Measurements from ENCODE around the gene VPS16. TPM values are rescaled to one million over a fixed set of nuclear protein-coding genes. Genes with fewer than 3 reads are reported as not detected.
A peak's percentile ranks its signal among the peaks of the same experiment; 100 is the strongest.

Gene VPS16
- total and polyA plus RNA-seq, 2 of the 8 experiments (the other 6 are each of a cell fraction or from before 2014, with no cell fraction given): 23.8 to 25.9 TPM

DNA sequence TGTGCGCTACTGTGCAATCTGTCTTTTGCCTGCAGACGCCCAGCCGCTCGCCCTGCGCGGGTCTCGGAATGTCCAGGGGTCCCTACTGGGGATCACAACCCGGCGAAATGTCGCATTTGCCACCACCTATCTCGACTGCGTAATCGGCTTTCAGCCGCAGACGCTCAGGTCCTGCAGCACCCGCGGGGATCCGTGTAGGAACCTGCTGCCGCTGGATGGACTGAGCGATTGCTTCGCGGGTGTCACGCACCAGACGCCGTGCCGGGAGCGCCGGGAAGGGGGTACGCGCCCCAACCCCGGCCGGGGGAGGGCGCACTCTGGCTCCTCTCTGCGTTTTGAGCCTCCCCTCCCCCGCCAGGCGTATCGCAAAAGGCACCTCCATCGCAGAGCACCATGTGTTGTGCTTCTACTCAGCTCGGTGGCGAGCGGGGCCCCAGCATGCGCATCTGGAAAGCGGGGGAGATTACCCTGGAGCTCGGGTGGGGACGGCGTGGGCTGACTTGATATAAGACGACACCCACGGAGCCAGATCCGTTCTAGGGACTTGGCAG lies 32.0 kb downstream of the VPS16 start (continued):
- no peak for TF ChIP-seq GABPA (IDR thresholded peaks at IDR 0.05; ENCODE audit: borderline replicate concordance, insufficient read depth, low read length)
- no peak for TF ChIP-seq POU5F1 (IDR thresholded peaks at IDR 0.05; ENCODE audit: low read depth, low read length)
- TF ChIP-seq, protein P1, sequence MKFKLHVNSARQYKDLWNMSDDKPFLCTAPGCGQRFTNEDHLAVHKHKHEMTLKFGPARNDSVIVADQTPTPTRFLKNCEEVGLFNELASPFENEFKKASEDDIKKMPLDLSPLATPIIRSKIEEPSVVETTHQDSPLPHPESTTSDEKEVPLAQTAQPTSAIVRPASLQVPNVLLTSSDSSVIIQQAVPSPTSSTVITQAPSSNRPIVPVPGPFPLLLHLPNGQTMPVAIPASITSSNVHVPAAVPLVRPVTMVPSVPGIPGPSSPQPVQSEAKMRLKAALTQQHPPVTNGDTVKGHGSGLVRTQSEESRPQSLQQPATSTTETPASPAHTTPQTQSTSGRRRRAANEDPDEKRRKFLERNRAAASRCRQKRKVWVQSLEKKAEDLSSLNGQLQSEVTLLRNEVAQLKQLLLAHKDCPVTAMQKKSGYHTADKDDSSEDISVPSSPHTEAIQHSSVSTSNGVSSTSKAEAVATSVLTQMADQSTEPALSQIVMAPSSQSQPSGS (IDR thresholded peaks at IDR 0.05; ENCODE audit: low read length): no peak; the same call in 1 of the 2 replicates
- TF ChIP-seq JUN (IDR thresholded peaks at IDR 0.05; ENCODE audit: low read depth, low read length): no peak
- TF ChIP-seq RFX5 (IDR thresholded peaks at IDR 0.05; ENCODE audit: borderline replicate concordance, low read depth, low read length): no peak
- TF ChIP-seq SP1 (IDR thresholded peaks at IDR 0.05; ENCODE audit: low read depth, low read length): no peak
- no peak for TF ChIP-seq TCF12 (IDR thresholded peaks at IDR 0.05; ENCODE audit: low read depth, low read length)
- TF ChIP-seq RBBP5 (IDR thresholded peaks at IDR 0.05; ENCODE audit: borderline replicate concordance, low read depth, low read length): 0 out of 2 replicates have a peak, but pooled peaks have one; percentile 6
- TF ChIP-seq, protein P2, sequence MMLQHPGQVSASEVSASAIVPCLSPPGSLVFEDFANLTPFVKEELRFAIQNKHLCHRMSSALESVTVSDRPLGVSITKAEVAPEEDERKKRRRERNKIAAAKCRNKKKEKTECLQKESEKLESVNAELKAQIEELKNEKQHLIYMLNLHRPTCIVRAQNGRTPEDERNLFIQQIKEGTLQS (IDR thresholded peaks at IDR 0.05; ENCODE audit: insufficient read depth, low read depth, low read length): no peak
- TF ChIP-seq CREB1 (IDR thresholded peaks at IDR 0.05): peak; percentile 33; the same call in 1 of the 2 replicates
- TF ChIP-seq CHD2 (IDR thresholded peaks at IDR 0.05; ENCODE audit: low read length): peak; percentile 23; the same call in 1 of the 2 replicates
- TF ChIP-seq EGR1 (IDR thresholded peaks at IDR 0.05; ENCODE audit: borderline replicate concordance, low read depth, low read length): no peak
- TF ChIP-seq MAFK (IDR thresholded peaks at IDR 0.05; ENCODE audit: low read depth, low read length): no peak
- no peak for TF ChIP-seq CBX8 (IDR thresholded peaks at IDR 0.05; ENCODE audit: borderline replicate concordance, low read depth, low read length)
- TF ChIP-seq CHD1 (IDR thresholded peaks at IDR 0.05; ENCODE audit: low read depth, low read length): no peak
- TF ChIP-seq SP4 (IDR thresholded peaks at IDR 0.05; ENCODE audit: low read length): peak; percentile 61; the same call in 1 of the 2 replicates
- TF ChIP-seq POLR2A (IDR thresholded peaks at IDR 0.05; ENCODE audit: control extremely low read depth in 1 of 2, low read depth in 2 of 2, low read length in 2 of 2): no peak; a peak in 1 of 3 replicates
- TF ChIP-seq KDM5A (IDR thresholded peaks at IDR 0.05; ENCODE audit: low read length): no peak
- TF ChIP-seq HDAC2 (IDR thresholded peaks at IDR 0.05; ENCODE audit: borderline replicate concordance in 1 of 2, low read depth in 2 of 2, low read length in 2 of 2): 0 out of 4 replicates have a peak, but pooled peaks have one; percentile 8 to 23
- peak; percentile 76 for TF ChIP-seq MAX (IDR thresholded peaks at IDR 0.05)
- no peak for TF ChIP-seq SIRT6 (IDR thresholded peaks at IDR 0.05; ENCODE audit: low read length)
- TF ChIP-seq CBX5 (IDR thresholded peaks at IDR 0.05; ENCODE audit: low read depth, low read length): no peak
- TF ChIP-seq, protein P3, sequence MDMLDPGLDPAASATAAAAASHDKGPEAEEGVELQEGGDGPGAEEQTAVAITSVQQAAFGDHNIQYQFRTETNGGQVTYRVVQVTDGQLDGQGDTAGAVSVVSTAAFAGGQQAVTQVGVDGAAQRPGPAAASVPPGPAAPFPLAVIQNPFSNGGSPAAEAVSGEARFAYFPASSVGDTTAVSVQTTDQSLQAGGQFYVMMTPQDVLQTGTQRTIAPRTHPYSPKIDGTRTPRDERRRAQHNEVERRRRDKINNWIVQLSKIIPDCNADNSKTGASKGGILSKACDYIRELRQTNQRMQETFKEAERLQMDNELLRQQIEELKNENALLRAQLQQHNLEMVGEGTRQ (IDR thresholded peaks at IDR 0.05; ENCODE audit: low read length): no peak
